Trophoblast cell (in vitro differentiated cells and primary cell): ENCODE results near the gene GPRC5A.

Experiments used
- DNase-seq, 2 donors: peaks; one replicate each; pipeline ENCODE4 v3.0.0-alpha.2; 2016
- H2AFZ ChIP-seq: 2 replicates; pipeline ENCODE4 v1.6.1; 2013; ENCODE audit warnings: low read length, moderate library complexity, mild to moderate bottlenecking; ENCODE audit not compliant: insufficient read depth, poor library complexity
- H2AK5ac ChIP-seq: 2 replicates; pipeline ENCODE4 v1.6.1; 2013; ENCODE audit warnings: mild to moderate bottlenecking, low read length
- H2BK120ac ChIP-seq: 2 replicates; pipeline ENCODE4 v1.6.1; 2013; ENCODE audit warnings: low read length, mild to moderate bottlenecking, moderate library complexity; ENCODE audit not compliant: insufficient read depth, poor library complexity
- H2BK12ac ChIP-seq: 2 replicates; pipeline ENCODE4 v1.6.1; 2013; ENCODE audit warnings: mild to moderate bottlenecking, low read length, moderate library complexity
- H2BK5ac ChIP-seq: 2 replicates; pipeline ENCODE4 v1.6.1; 2013; ENCODE audit warnings: low read length, low read depth, moderate library complexity, mild to moderate bottlenecking; ENCODE audit not compliant: poor library complexity
- H3K14ac ChIP-seq: 2 replicates; pipeline ENCODE4 v1.6.1; 2013; ENCODE audit warnings: mild to moderate bottlenecking, low read length
- H3K18ac ChIP-seq: 2 replicates; pipeline ENCODE4 v1.6.1; 2013; ENCODE audit warnings: mild to moderate bottlenecking, low read length
- H3K23ac ChIP-seq: 2 replicates; pipeline ENCODE4 v1.6.1; 2013; ENCODE audit warnings: low read length
- H3K27ac ChIP-seq: 2 replicates; pipeline ENCODE4 v1.5.1; 2013; ENCODE audit warnings: low read depth, mild to moderate bottlenecking, inconsistent platforms, low read length, moderate library complexity
- H3K27me3 ChIP-seq: 2 replicates; pipeline ENCODE4 v1.6.1; 2013; ENCODE audit warnings: inconsistent platforms, mild to moderate bottlenecking, low read length, moderate library complexity; ENCODE audit not compliant: insufficient read depth
- H3K36me3 ChIP-seq, 2 experiments: 1 replicate in 1 of 2; 2 replicates in 1 of 2; pipeline ENCODE4 v1.6.1; 2013; ENCODE audit warnings: low read length in 2 of 2, mild to moderate bottlenecking in 2 of 2, moderate library complexity in 1 of 2; ENCODE audit not compliant: insufficient read depth in 2 of 2, control insufficient read depth in 1 of 2
- H3K4ac ChIP-seq: 2 replicates; pipeline ENCODE4 v1.6.1; 2013; ENCODE audit warnings: low read depth, mild to moderate bottlenecking, low read length, moderate library complexity
- H3K4me1 ChIP-seq, 2 experiments: 1 replicate in 1 of 2; 2 replicates in 1 of 2; pipeline ENCODE4 v1.6.1; 2013; ENCODE audit warnings: low read length in 2 of 2, mild to moderate bottlenecking in 2 of 2, moderate library complexity in 1 of 2; ENCODE audit not compliant: insufficient read depth in 2 of 2, control insufficient read depth in 1 of 2
- H3K4me2 ChIP-seq: 2 replicates; pipeline ENCODE4 v1.6.1; 2013; ENCODE audit warnings: inconsistent platforms, mild to moderate bottlenecking, low read length, moderate library complexity
- H3K4me3 ChIP-seq: 2 replicates; pipeline ENCODE4 v1.5.1; 2013; ENCODE audit warnings: mild to moderate bottlenecking, low read depth, low read length, inconsistent platforms
- H3K79me1 ChIP-seq: one replicate; pipeline ENCODE4 v1.6.1; 2013; ENCODE audit warnings: low read length
- H3K79me2 ChIP-seq: 2 replicates; pipeline ENCODE4 v1.6.1; 2013; ENCODE audit warnings: low read length, mild to moderate bottlenecking; ENCODE audit not compliant: control insufficient read depth, insufficient read depth, poor library complexity
- H3K9ac ChIP-seq: 2 replicates; pipeline ENCODE4 v1.6.1; 2013; ENCODE audit warnings: mild to moderate bottlenecking, low read length
- H3K9me3 ChIP-seq: 2 replicates; pipeline ENCODE4 v1.6.1; 2013; ENCODE audit warnings: low read depth, mild to moderate bottlenecking, control low read depth, inconsistent platforms, low read length; ENCODE audit not compliant: insufficient read depth
- H4K12ac ChIP-seq: 2 replicates; pipeline ENCODE4 v1.6.1; 2013; ENCODE audit warnings: low read depth, mild to moderate bottlenecking, low read length, moderate library complexity
- H4K8ac ChIP-seq: 2 replicates; pipeline ENCODE4 v1.6.1; 2013; ENCODE audit warnings: low read depth, mild to moderate bottlenecking, low read length, moderate library complexity
- H4K91ac ChIP-seq: one replicate; pipeline ENCODE4 v1.6.1; 2013; ENCODE audit warnings: low read depth, mild to moderate bottlenecking, low read length, moderate library complexity
- WGBS: extraction: QIAGEN DNeasy Blood & Tissue Kit; methylation state at CpG from one replicate; pipeline ENCODE4 v1.1.7; 2013; ENCODE audit warnings: missing lambda C conversion rate; ENCODE audit not compliant: insufficient read length, insufficient coverage; ENCODE audit errors: extremely low coverage; 5-methylcytosine and 5-hydroxymethylcytosine counted together

GPRC5A gene

GRCh38 chr12:12943586-12944260 is 52.4 kb downstream of the GPRC5A start:
- H3K27me3 ChIP-seq, result no peaks in the 10 kb centered on the region
- no peak overlapping the region for H3K23ac ChIP-seq
- H2BK5ac ChIP-seq, result no peak overlapping the region
- H3K9ac ChIP-seq, result no peak overlapping the region
- H3K36me3 ChIP-seq, result no peaks in the 10 kb centered on the region
- peaks cover 10 to 14% of the 10 kb centered on the region in 2 experiments for H3K4me1 ChIP-seq
- no peak overlapping the region for H4K91ac ChIP-seq
- H3K27ac ChIP-seq, result no peak overlapping the region
- peaks cover 2% of the 10 kb centered on the region for H3K79me2 ChIP-seq
- WGBS, result no CpG with 5 or more reads among the region's 8 CpGs
- no peak overlapping the region for H3K4me3 ChIP-seq
- H3K18ac ChIP-seq, result no peak overlapping the region
- H3K4me2 ChIP-seq, result no peak overlapping the region
- DNase-seq, result no peak
- H2AFZ ChIP-seq, result no peak overlapping the region
- H2AK5ac ChIP-seq, result no peak overlapping the region
- H3K9me3 ChIP-seq, result no peaks in the 10 kb centered on the region
- no peak overlapping the region for H2BK12ac ChIP-seq
- no peak overlapping the region for H2BK120ac ChIP-seq
- no peak overlapping the region for H3K4ac ChIP-seq
- H3K14ac ChIP-seq, result no peak overlapping the region
- H4K8ac ChIP-seq, result no peak overlapping the region
- H4K12ac ChIP-seq, result no peak overlapping the region
- peaks cover 8% of the 10 kb centered on the region for H3K79me1 ChIP-seq

- no peak for DNase-seq
- Histone ChIP-seq H4K12ac (no peak overlapping the region), H3K4me3 (no peak overlapping the region), H3K14ac (no peak overlapping the region), H2AFZ (no peak overlapping the region), H3K79me1 (peaks cover 2% of the 10 kb centered on the region), H3K27ac (no peak overlapping the region), H4K8ac (no peak overlapping the region), H3K79me2 (no peaks in the 10 kb centered on the region), H2BK120ac (no peak overlapping the region), H3K4me2 (no peak overlapping the region), H2BK12ac (no peak overlapping the region), H3K4me1 (peaks cover 5 to 9% of the 10 kb centered on the region in 2 experiments), H4K91ac (no peak overlapping the region), H3K9me3 (no peaks in the 10 kb centered on the region), H3K18ac (no peak overlapping the region), H3K4ac (no peak overlapping the region), H3K27me3 (no peaks in the 10 kb centered on the region), H2BK5ac (no peak overlapping the region), H3K36me3 (peaks cover 0 to 4% of the 10 kb centered on the region in 2 experiments), H2AK5ac (no peak overlapping the region), H3K9ac (no peak overlapping the region), H3K23ac (no peak overlapping the region)
Observed at GRCh38 chr12:12945591-12945990, 54.2 kb downstream of the GPRC5A start.

- Histone ChIP-seq H2BK5ac (no peak overlapping the region), H3K18ac (no peak overlapping the region), H3K4ac (no peak overlapping the region), H4K91ac (no peak overlapping the region), H2AFZ (no peak overlapping the region), H3K27me3 (no peaks in the 10 kb centered on the region), H3K79me1 (no peaks in the 10 kb centered on the region), H2BK120ac (no peak overlapping the region), H4K8ac (no peak overlapping the region), H3K9me3 (no peaks in the 10 kb centered on the region), H3K4me2 (no peak overlapping the region), H3K27ac (no peak overlapping the region), H3K4me1 (peaks cover 2 to 4% of the 10 kb centered on the region in 2 experiments), H3K9ac (no peak overlapping the region), H3K14ac (no peak overlapping the region), H3K36me3 (peaks cover 0 to 4% of the 10 kb centered on the region in 2 experiments), H3K23ac (no peak overlapping the region), H3K79me2 (no peaks in the 10 kb centered on the region), H2AK5ac (no peak overlapping the region), H2BK12ac (no peak overlapping the region), H3K4me3 (no peak overlapping the region), H4K12ac (no peak overlapping the region)
- DNase-seq, result no peak
- WGBS, result no CpG with 5 or more reads among the region's 7 CpGs
Observed at GRCh38 chr12:12946686-12947355, 55.5 kb downstream of the GPRC5A start.

- no peak overlapping the region for H4K91ac ChIP-seq
- WGBS, result no CpG with 5 or more reads among the region's 4 CpGs
- H3K9ac ChIP-seq, result no peak overlapping the region
- no peak overlapping the region for H3K23ac ChIP-seq
- H3K9me3 ChIP-seq, result no peaks in the 10 kb centered on the region
- peak in 1 of 2 donors; percentile 37 for DNase-seq
- no peak overlapping the region for H3K4me2 ChIP-seq
- H3K36me3 ChIP-seq, result peaks cover 0 to 4% of the 10 kb centered on the region in 2 experiments
- H3K14ac ChIP-seq, result no peak overlapping the region
- no peak overlapping the region for H3K18ac ChIP-seq
- H4K12ac ChIP-seq, result no peak overlapping the region
- no peak overlapping the region for H2BK120ac ChIP-seq
- no peak overlapping the region for H2AFZ ChIP-seq
- no peak overlapping the region for H2BK12ac ChIP-seq
- no peaks in the 10 kb centered on the region for H3K4me1 ChIP-seq
- H3K4ac ChIP-seq, result no peak overlapping the region
- no peak overlapping the region for H4K8ac ChIP-seq
- H2BK5ac ChIP-seq, result no peak overlapping the region
- H3K4me3 ChIP-seq, result no peak overlapping the region
- H3K79me2 ChIP-seq, result no peaks in the 10 kb centered on the region
- no peaks in the 10 kb centered on the region for H3K79me1 ChIP-seq
- no peaks in the 10 kb centered on the region for H3K27me3 ChIP-seq
- H2AK5ac ChIP-seq, result no peak overlapping the region
- no peak overlapping the region for H3K27ac ChIP-seq
Observed at GRCh38 chr12:12947902-12948301, 56.5 kb downstream of the GPRC5A start.
